Neural progenitor cell (in vitro differentiated cells): Measurements from ENCODE around the gene AUTS2. TPM values are rescaled to one million over a fixed set of nuclear protein-coding genes. Genes with fewer than 3 reads are reported as not detected.

Experiments
- DNase-seq: peaks from one replicate; pipeline ENCODE4 v3.0.0-alpha.2; 2016; ENCODE audit warnings: low spot score
- H2AFZ ChIP-seq: fragments of 200-600 bp; sonication (generic); replicated peaks from 2 replicates; pipeline ENCODE4 v1.6.1; 2016; ENCODE audit warnings: antibody characterized with exemption
- H3F3A ChIP-seq: fragments of 200-600 bp; sonication (generic); 2 replicates; pipeline ENCODE4 v1.6.1; 2016; ENCODE audit warnings: antibody characterized with exemption, low read depth
- H3K27ac ChIP-seq: fragments of 200-600 bp; sonication (generic); 2 replicates; pipeline ENCODE4 v1.5.1; 2016; ENCODE audit warnings: mild to moderate bottlenecking
- H3K27me3 ChIP-seq: fragments of 200-600 bp; sonication (generic); 2 replicates; pipeline ENCODE4 v1.6.1; 2016; ENCODE audit warnings: mild to moderate bottlenecking, moderate library complexity
- H3K36me3 ChIP-seq: fragments of 200-600 bp; sonication (generic); 2 replicates; pipeline ENCODE4 v1.5.1; 2016
- H3K4me1 ChIP-seq: fragments of 200-600 bp; sonication (generic); 2 replicates; pipeline ENCODE4 v1.6.1; 2016; ENCODE audit warnings: mixed run types
- H3K4me2 ChIP-seq: fragments of 200-600 bp; sonication (generic); 2 replicates; pipeline ENCODE4 v1.6.1; 2016
- H3K4me3 ChIP-seq: fragments of 200-600 bp; sonication (generic); 2 replicates; pipeline ENCODE4 v1.5.1; 2016
- H3K79me2 ChIP-seq: fragments of 200-600 bp; sonication (generic); 2 replicates; pipeline ENCODE4 v1.6.1; 2016; ENCODE audit warnings: low read depth
- H3K9ac ChIP-seq: fragments of 200-600 bp; sonication (generic); 2 replicates; pipeline ENCODE4 v1.6.1; 2016
- H3K9me3 ChIP-seq: fragments of 200-600 bp; sonication (generic); 2 replicates; pipeline ENCODE4 v1.5.1; 2016; ENCODE audit warnings: low read depth
- H4K20me1 ChIP-seq: fragments of 200-600 bp; sonication (generic); 2 replicates; pipeline ENCODE4 v1.6.1; 2016; ENCODE audit warnings: low read depth
- H3K27ac Mint-ChIP-seq: 3 replicates; pipeline ENCODE4 v1.8.0; 2021; ENCODE audit warnings: mixed read lengths
- H3K27me3 Mint-ChIP-seq: 2 replicates; pipeline ENCODE4 v1.8.0; 2022; ENCODE audit warnings: low read depth, mild to moderate bottlenecking, inconsistent platforms, moderate library complexity, mixed read lengths; ENCODE audit not compliant: insufficient read depth
- H3K36me3 Mint-ChIP-seq: 3 replicates; pipeline ENCODE4 v1.8.0; 2021; ENCODE audit warnings: mixed read lengths
- H3K4me1 Mint-ChIP-seq: 3 replicates; pipeline ENCODE4 v1.8.0; 2021; ENCODE audit warnings: mixed read lengths
- H3K4me3 Mint-ChIP-seq: 3 replicates; pipeline ENCODE4 v1.8.0; 2021; ENCODE audit warnings: mild to moderate bottlenecking, moderate library complexity, mixed read lengths
- H3K9me3 Mint-ChIP-seq: 3 replicates; pipeline ENCODE4 v1.8.0; 2020; ENCODE audit warnings: mixed read lengths
- EZH2 ChIP-seq: fragments of 200-600 bp; sonication (generic); IDR thresholded peaks from 2 replicates; pipeline ENCODE4 v1.6.1; 2017; ENCODE audit warnings: antibody characterized with exemption, mild to moderate bottlenecking, moderate library complexity
- EZH2phosphoT487 ChIP-seq: fragments of 200-600 bp; sonication (generic); IDR thresholded peaks from 2 replicates; pipeline ENCODE4 v1.6.1; 2017; ENCODE audit warnings: antibody characterized with exemption
- total RNA-seq: library from RNA; depleted of rRNA; stranded (reverse); fragments of >200 nt; gene quantifications from 2 replicates; pipeline ENCODE4 v1.2.3, GENCODE V29; 2015; ENCODE audit warnings: low replicate concordance
- TF ChIP-seq, protein P1 (sequence below): fragments of 200-600 bp; sonication (generic); IDR thresholded peaks from 2 replicates; pipeline ENCODE4 v1.5.1; 2017; ENCODE audit warnings: antibody characterized with exemption, mild to moderate bottlenecking

Gene AUTS2
- total RNA-seq, 1 donor from 2014 or later = 50.0 TPM

DNA sequence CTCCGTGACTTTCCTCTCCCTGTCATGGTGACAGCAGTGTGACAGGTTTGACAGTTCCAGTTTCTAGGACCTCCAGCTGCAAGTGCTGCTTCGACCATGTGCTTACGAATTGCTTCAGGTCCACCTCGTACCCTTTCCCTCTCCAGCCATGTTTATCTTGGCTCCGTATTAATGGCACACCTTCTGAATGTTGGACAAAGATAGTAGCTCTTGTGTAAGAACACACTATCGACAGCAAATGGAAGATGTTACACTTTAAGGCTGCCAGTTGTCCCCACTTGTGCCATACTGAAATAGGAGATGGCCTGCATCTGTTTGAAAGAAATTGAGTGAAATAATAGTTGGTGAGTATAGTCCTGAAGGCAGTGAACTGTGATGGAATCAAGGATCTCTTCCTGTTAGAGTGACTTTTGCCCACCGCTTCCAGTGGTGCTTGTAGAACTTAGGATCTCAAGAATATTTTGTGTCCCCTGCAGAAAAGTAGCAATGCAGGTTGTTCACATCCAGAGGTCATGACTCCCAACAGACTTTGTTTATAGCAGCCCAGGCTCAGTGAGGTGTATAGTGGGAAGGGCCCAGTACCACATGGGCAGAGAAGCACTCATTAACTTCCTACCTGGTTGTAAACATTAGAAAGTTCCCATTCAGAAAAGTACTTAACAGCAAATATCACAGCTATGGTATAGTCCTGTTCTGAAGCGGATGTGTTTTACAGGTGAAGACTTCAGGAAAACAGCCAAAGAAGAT is 904.0 kb downstream of the AUTS2 start:
- no peak overlapping the region for H3K27ac Mint-ChIP-seq
- peaks cover 9% of the 10 kb centered on the region for H3K4me1 Mint-ChIP-seq
- no peak overlapping the region for H3K4me3 Mint-ChIP-seq

DNA sequence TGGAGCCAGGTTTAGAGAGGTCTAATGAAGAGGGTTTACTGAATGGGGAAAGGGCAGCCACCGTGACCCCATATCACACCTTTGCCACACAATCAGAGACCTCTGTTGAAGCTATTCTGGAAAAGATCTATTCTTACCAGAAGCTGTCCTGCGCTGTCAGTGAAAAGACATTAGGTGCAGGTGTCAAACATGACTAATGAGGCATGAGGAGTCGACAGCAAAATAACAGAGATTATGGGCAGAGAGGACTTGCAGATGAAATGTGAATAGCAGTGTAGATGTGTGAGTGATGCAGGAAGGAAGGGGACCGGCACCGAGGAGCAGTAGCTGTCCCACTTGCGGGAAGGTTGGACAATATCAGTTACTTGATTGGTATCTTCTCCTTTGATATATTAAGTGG is 906.0 kb downstream of the AUTS2 start:
- H3F3A ChIP-seq = no peaks in the 10 kb centered on the region
- H2AFZ ChIP-seq = no peak overlapping the region
- peaks cover 9% of the 10 kb centered on the region for H3K4me1 Mint-ChIP-seq
- no peaks in the 10 kb centered on the region for H3K36me3 Mint-ChIP-seq
- no peaks in the 10 kb centered on the region for H3K79me2 ChIP-seq
- DNase-seq = no peak
- TF ChIP-seq EZH2phosphoT487 (no peak), EZH2 (no peak)
- TF ChIP-seq, protein P1, sequence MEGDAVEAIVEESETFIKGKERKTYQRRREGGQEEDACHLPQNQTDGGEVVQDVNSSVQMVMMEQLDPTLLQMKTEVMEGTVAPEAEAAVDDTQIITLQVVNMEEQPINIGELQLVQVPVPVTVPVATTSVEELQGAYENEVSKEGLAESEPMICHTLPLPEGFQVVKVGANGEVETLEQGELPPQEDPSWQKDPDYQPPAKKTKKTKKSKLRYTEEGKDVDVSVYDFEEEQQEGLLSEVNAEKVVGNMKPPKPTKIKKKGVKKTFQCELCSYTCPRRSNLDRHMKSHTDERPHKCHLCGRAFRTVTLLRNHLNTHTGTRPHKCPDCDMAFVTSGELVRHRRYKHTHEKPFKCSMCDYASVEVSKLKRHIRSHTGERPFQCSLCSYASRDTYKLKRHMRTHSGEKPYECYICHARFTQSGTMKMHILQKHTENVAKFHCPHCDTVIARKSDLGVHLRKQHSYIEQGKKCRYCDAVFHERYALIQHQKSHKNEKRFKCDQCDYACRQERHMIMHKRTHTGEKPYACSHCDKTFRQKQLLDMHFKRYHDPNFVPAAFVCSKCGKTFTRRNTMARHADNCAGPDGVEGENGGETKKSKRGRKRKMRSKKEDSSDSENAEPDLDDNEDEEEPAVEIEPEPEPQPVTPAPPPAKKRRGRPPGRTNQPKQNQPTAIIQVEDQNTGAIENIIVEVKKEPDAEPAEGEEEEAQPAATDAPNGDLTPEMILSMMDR = no peak
- H3K36me3 ChIP-seq = no peaks in the 10 kb centered on the region
- no peaks in the 10 kb centered on the region for H3K27me3 ChIP-seq
- H3K27ac Mint-ChIP-seq = no peak overlapping the region
- no peaks in the 10 kb centered on the region for H3K4me1 ChIP-seq
- H3K27ac ChIP-seq = no peak overlapping the region
- no peak overlapping the region for H3K4me3 Mint-ChIP-seq
- H3K9ac ChIP-seq = no peak overlapping the region
- no peak overlapping the region for H3K4me2 ChIP-seq
- no peaks in the 10 kb centered on the region for H4K20me1 ChIP-seq
- H3K9me3 Mint-ChIP-seq = no peaks in the 10 kb centered on the region
- peaks cover 3% of the 10 kb centered on the region for H3K27me3 Mint-ChIP-seq
- H3K4me3 ChIP-seq = no peak overlapping the region
- H3K9me3 ChIP-seq = no peaks in the 10 kb centered on the region

More for the DNA sequence above, 904.0 kb downstream of the AUTS2 start:
- TF ChIP-seq, protein P1 = no peak
- no peak for TF ChIP-seq EZH2
- TF ChIP-seq EZH2phosphoT487 = no peak
- DNase-seq = no peak
- Histone ChIP-seq H3K4me2 (no peak overlapping the region), H3K9me3 (no peaks in the 10 kb centered on the region), H3F3A (no peaks in the 10 kb centered on the region), H3K36me3 (no peaks in the 10 kb centered on the region), H3K4me3 (no peak overlapping the region), H2AFZ (no peak overlapping the region), H3K9ac (no peak overlapping the region), H3K27ac (no peak overlapping the region), H3K79me2 (no peaks in the 10 kb centered on the region), H4K20me1 (no peaks in the 10 kb centered on the region), H3K4me1 (no peaks in the 10 kb centered on the region), H3K27me3 (no peaks in the 10 kb centered on the region)
- Mint-ChIP-seq H3K36me3 (no peaks in the 10 kb centered on the region), H3K9me3 (no peaks in the 10 kb centered on the region), H3K27me3 (peaks cover 3% of the 10 kb centered on the region)

DNA sequence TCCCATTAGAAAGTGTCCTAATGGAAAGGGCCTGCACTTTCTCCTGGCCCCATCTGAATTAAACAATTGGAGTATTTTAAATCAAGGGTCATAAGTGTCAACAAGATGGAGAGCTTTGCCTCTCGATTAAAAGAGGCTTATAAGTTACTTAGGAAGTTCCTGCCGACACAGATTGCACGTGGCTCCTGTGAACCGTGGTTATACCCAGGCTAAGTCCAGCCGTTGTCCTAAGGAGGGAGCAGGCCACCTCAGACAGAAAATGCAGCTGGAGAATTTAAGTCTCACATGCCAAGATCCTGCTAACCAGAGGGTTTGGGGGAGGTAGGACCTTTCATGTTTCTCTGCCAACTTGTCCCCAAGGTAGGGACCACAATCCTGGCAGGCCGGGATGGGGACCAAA is 907.2 kb downstream of the AUTS2 start:
- Mint-ChIP-seq H3K27ac (no peak overlapping the region), H3K4me1 (peaks cover 9% of the 10 kb centered on the region), H3K36me3 (no peaks in the 10 kb centered on the region), H3K4me3 (no peak overlapping the region), H3K27me3 (peaks cover 3% of the 10 kb centered on the region), H3K9me3 (peaks cover 2% of the 10 kb centered on the region)
- H3K4me1 ChIP-seq = no peaks in the 10 kb centered on the region
- no peaks in the 10 kb centered on the region for H3K9me3 ChIP-seq
- no peaks in the 10 kb centered on the region for H3K36me3 ChIP-seq
- H3K4me2 ChIP-seq = no peak overlapping the region
- DNase-seq = no peak
- H3K79me2 ChIP-seq = no peaks in the 10 kb centered on the region
- TF ChIP-seq EZH2 (no peak), EZH2phosphoT487 (no peak)
- TF ChIP-seq, protein P1 = no peak
- H3K27ac ChIP-seq = no peak overlapping the region
- H3K9ac ChIP-seq = no peak overlapping the region
- H2AFZ ChIP-seq = no peak overlapping the region
- H3K27me3 ChIP-seq = no peaks in the 10 kb centered on the region
- no peaks in the 10 kb centered on the region for H4K20me1 ChIP-seq
- H3F3A ChIP-seq = no peaks in the 10 kb centered on the region
- H3K4me3 ChIP-seq = no peak overlapping the region
